Measurements from ENCODE around the gene SLC35E1. TPM values are rescaled to one million over a fixed set of nuclear protein-coding genes. Genes with fewer than 3 reads are reported as not detected.

The SLC35E1 gene
- total RNA-seq, 2 donors from 2014 or later = 68.1 to 75.9 TPM

GRCh38 chr19:16607819-16608218 is 35.6 kb upstream of the SLC35E1 start:
- ATAC-seq (peak; percentile 20), DNase-seq (no peak)
- Mint-ChIP-seq H3K27me3 (no peaks in the 10 kb centered on the region), H3K4me3 (no peak overlapping the region), H3K36me3 (ENCODE audit: low read depth) (no peaks in the 10 kb centered on the region), H3K27ac (no peak overlapping the region), H3K4me1 (peaks cover 31% of the 10 kb centered on the region)
- H3K9me3 ChIP-seq (ENCODE audit: control insufficient read depth, low read length, poor library complexity, severe bottlenecking) = no peaks in the 10 kb centered on the region

DNA sequence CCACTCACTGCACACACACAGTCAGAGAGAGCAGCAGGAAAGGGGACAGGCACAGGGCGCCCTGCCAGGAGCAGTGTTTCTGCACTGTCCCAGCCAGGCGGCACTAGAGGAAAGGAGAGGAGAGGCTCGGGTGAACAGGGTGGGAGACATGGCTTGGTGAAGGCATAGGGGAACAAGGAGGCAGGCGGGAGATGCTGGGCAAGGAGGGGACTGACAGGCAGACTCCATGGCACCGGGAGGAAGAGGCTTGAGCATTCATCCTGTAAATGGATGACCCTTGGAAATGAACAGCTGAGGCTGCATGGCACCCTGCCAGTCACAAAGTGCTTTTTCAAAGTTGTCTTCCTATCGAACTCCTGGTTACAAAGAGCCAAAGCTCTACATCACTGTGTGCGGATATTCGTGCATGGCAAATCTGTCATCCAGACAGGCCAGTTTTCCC is 33.4 kb upstream of the SLC35E1 start:
- H3K27me3 Mint-ChIP-seq = no peaks in the 10 kb centered on the region
- H3K27ac Mint-ChIP-seq = peak overlapping the region; percentile 6
- H3K36me3 Mint-ChIP-seq (ENCODE audit: low read depth) = no peaks in the 10 kb centered on the region
- peaks cover 30% of the 10 kb centered on the region for H3K4me1 Mint-ChIP-seq
- DNase-seq (no peak), ATAC-seq (no peak)
- no peaks in the 10 kb centered on the region for H3K9me3 ChIP-seq (ENCODE audit: control insufficient read depth, low read length, poor library complexity, severe bottlenecking)
- no peak overlapping the region for H3K4me3 Mint-ChIP-seq

GRCh38 chr19:16605115-16605514 is 32.9 kb upstream of the SLC35E1 start:
- no peaks in the 10 kb centered on the region for H3K9me3 ChIP-seq (ENCODE audit: control insufficient read depth, low read length, poor library complexity, severe bottlenecking)
- Mint-ChIP-seq H3K4me1 (peaks cover 29% of the 10 kb centered on the region), H3K4me3 (no peak overlapping the region), H3K27ac (peak overlapping the region; percentile 6), H3K27me3 (no peaks in the 10 kb centered on the region), H3K36me3 (ENCODE audit: low read depth) (no peaks in the 10 kb centered on the region)
- ATAC-seq = no peak
- DNase-seq = no peak

GRCh38 chr19:16604615-16605014 is 32.4 kb upstream of the SLC35E1 start:
- Mint-ChIP-seq H3K4me1 (peaks cover 26% of the 10 kb centered on the region), H3K27me3 (no peaks in the 10 kb centered on the region), H3K36me3 (ENCODE audit: low read depth) (no peaks in the 10 kb centered on the region), H3K4me3 (no peak overlapping the region), H3K27ac (no peak overlapping the region)
- ATAC-seq (no peak), DNase-seq (no peak)
- H3K9me3 ChIP-seq (ENCODE audit: control insufficient read depth, low read length, poor library complexity, severe bottlenecking) = no peaks in the 10 kb centered on the region

- Mint-ChIP-seq H3K27ac (peak overlapping the region; percentile 27), H3K4me1 (peaks cover 20% of the 10 kb centered on the region)
These were observed 30.9 kb upstream of the SLC35E1 start for GRCh38 chr19:16603090-16603489.

DNA sequence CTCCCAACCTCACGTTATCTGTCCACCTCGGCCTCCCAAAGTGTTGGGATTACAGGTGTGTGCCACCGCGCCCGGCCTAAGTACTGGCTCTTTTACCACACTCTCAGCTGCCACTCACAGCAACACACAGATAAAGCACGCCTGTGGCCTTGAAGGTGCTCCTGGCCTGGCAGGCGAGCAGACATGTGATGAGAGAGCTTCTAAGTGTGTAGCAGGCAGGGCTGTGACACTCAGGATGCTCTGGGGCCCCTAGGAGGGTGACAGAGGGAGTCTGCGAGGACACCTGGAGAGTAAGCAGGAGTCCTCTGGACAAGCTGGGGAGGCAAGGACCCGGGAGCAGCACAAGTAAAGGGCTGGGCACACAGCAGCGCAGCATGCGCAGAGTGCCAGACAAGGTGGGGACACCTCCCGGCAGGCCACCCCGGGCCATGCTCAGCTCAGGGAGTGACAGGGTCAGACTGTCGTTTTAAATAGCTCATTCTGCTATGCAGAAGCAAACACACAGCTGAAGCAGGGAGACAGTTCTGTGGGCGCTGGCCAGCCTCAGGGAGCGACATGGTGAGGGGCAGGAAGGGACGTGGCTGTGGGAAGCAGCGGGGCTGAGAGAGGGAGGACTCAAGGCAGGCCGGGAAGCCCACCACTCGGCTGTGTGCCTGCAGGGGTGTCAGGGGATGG is 29.3 kb upstream of the SLC35E1 start:
- ATAC-seq (no peak), DNase-seq (no peak)
- Mint-ChIP-seq H3K27me3 (no peaks in the 10 kb centered on the region), H3K36me3 (ENCODE audit: low read depth) (no peaks in the 10 kb centered on the region), H3K4me1 (peaks cover 23% of the 10 kb centered on the region), H3K4me3 (no peak overlapping the region), H3K27ac (no peak overlapping the region)
- H3K9me3 ChIP-seq (ENCODE audit: control insufficient read depth, low read length, poor library complexity, severe bottlenecking) = no peaks in the 10 kb centered on the region

More at GRCh38 chr19:16603090-16603489, 30.9 kb upstream of the SLC35E1 start:
- H3K4me3 Mint-ChIP-seq = no peak overlapping the region
- no peaks in the 10 kb centered on the region for H3K9me3 ChIP-seq (ENCODE audit: control insufficient read depth, low read length, poor library complexity, severe bottlenecking)
- no peaks in the 10 kb centered on the region for H3K27me3 Mint-ChIP-seq
- H3K36me3 Mint-ChIP-seq (ENCODE audit: low read depth) = no peaks in the 10 kb centered on the region
- DNase-seq (no peak), ATAC-seq (no peak)

DNA sequence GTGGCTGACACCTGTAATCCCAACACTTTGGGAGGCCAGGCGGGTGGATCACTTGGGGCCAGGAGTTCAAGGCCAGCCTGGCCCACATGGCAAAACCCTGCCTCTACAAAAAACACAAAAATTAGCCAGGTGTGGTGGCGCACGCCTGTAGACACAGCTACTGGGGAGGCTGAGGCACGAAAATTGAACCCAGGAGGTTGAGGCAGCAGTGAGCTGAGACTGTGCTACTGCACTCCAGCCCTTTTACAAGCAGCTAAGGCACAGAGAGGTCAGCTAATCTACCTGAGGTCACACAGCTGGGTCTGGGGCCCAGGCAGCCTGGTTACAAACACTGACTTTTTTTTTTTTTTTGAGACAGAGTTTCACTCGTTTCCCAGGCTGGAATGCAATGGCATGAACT is 28.6 kb upstream of the SLC35E1 start:
- H3K27ac Mint-ChIP-seq = peak overlapping the region; percentile 61

DNA sequence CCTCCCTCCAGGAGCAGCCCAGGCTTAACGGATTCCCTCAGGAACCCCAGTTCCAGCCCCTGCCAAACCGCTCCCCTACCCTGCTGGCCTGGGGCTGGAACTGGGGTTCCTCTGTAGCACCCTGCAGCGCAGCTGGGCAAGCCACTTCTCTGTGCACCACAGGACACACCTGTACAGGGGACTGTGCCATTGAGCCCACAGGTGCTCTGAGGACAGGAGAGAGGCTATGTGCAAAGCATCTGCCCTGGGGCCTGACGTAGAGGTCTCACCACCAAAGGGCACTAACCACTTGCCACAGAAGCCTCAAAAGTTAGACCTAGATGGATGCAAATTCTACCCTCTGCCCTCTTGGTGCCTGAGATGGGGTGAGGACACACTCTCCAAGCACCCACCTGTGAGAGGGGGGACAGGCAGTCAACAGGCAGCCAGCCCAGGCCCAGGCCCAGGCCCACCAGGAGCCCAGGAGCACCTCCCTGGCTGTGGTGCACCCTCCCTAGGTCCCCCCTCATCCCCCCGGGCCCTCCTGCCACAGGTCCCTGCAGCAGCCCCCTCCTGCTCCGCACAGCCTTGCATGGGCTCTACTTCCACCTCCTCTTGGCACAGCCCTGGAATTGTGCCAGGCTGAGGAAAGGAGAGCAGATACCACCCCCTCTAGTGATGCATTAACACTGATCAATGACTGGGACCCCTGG is 27.6 kb upstream of the SLC35E1 start:
- no peaks in the 10 kb centered on the region for H3K27me3 Mint-ChIP-seq
- ATAC-seq (no peak), DNase-seq (no peak)
- no peaks in the 10 kb centered on the region for H3K9me3 ChIP-seq (ENCODE audit: control insufficient read depth, low read length, poor library complexity, severe bottlenecking)
- H3K4me1 Mint-ChIP-seq = peaks cover 31% of the 10 kb centered on the region
- H3K4me3 Mint-ChIP-seq = no peak overlapping the region
- H3K36me3 Mint-ChIP-seq (ENCODE audit: low read depth) = no peaks in the 10 kb centered on the region
- peak overlapping the region; percentile 61 for H3K27ac Mint-ChIP-seq

More for the DNA sequence above, 28.6 kb upstream of the SLC35E1 start:
- ATAC-seq (no peak), DNase-seq (no peak)
- Mint-ChIP-seq H3K4me1 (peaks cover 26% of the 10 kb centered on the region), H3K36me3 (ENCODE audit: low read depth) (no peaks in the 10 kb centered on the region), H3K4me3 (no peak overlapping the region), H3K27me3 (no peaks in the 10 kb centered on the region)
- H3K9me3 ChIP-seq (ENCODE audit: control insufficient read depth, low read length, poor library complexity, severe bottlenecking) = no peaks in the 10 kb centered on the region

DNA sequence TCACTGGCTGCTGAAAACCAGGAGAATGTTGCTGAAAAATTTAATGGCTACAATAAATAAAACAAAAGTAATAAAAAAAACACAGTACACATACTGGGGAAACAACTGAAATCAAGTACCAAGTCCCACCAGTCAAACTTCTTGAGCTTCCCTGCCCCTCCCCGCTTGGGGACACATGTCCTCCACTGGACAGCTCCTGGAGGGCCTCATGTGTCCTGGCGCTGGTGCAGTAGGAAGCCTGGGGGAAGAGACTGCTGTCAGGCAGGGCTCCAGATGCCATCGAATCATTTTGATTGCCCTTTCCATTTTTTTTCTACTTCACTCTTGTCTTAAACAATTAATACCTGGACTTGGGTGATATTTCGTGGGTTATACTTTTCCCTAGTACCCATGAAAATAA is 26.6 kb upstream of the SLC35E1 start:
- DNase-seq (no peak), ATAC-seq (no peak)
- Mint-ChIP-seq H3K4me1 (peaks cover 35% of the 10 kb centered on the region), H3K27me3 (no peaks in the 10 kb centered on the region), H3K36me3 (ENCODE audit: low read depth) (no peaks in the 10 kb centered on the region), H3K27ac (no peak overlapping the region), H3K4me3 (no peak overlapping the region)
- no peaks in the 10 kb centered on the region for H3K9me3 ChIP-seq (ENCODE audit: control insufficient read depth, low read length, poor library complexity, severe bottlenecking)

- Mint-ChIP-seq H3K4me1 (peaks cover 36% of the 10 kb centered on the region), H3K27me3 (no peaks in the 10 kb centered on the region), H3K4me3 (no peak overlapping the region), H3K36me3 (ENCODE audit: low read depth) (no peaks in the 10 kb centered on the region), H3K27ac (peak overlapping the region; percentile 91)
- no peak for DNase-seq
- no peaks in the 10 kb centered on the region for H3K9me3 ChIP-seq (ENCODE audit: control insufficient read depth, low read length, poor library complexity, severe bottlenecking)
- ATAC-seq = no peak
These were observed 24.2 kb upstream of the SLC35E1 start for GRCh38 chr19:16596399-16596798.

DNA sequence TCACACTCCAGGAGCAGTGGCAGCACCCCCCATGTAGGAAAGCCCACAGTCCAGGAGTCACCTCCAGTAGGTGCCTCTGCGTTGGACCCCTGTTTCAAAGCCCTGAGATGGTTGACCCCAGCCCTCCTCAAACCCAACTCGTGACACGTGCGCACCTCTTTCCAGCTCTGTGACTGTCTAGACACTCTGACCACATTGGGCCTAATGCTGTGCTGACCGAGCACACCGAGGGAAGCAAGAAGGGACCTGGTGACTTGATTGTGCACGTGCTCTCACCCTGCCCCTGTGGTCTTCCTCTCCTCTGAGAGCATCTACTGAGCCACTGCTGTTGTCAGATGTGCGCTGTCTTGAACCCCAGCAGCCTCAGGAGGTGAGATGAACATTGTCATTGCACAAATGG is 22.9 kb upstream of the SLC35E1 start:
- no peaks in the 10 kb centered on the region for H3K27me3 Mint-ChIP-seq
- peak overlapping the region; percentile 91 for H3K27ac Mint-ChIP-seq
- no peaks in the 10 kb centered on the region for H3K9me3 ChIP-seq (ENCODE audit: control insufficient read depth, low read length, poor library complexity, severe bottlenecking)
- no peak for ATAC-seq
- H3K4me1 Mint-ChIP-seq = peaks cover 41% of the 10 kb centered on the region
- H3K36me3 Mint-ChIP-seq (ENCODE audit: low read depth) = no peaks in the 10 kb centered on the region
- peak overlapping the region; percentile 84 for H3K4me3 Mint-ChIP-seq
- DNase-seq = no peak

GRCh38 chr19:16594681-16595091 is 22.5 kb upstream of the SLC35E1 start:
- Mint-ChIP-seq H3K36me3 (ENCODE audit: low read depth) (no peaks in the 10 kb centered on the region), H3K27me3 (no peaks in the 10 kb centered on the region), H3K4me3 (peak overlapping the region; percentile 84), H3K27ac (peak overlapping the region; percentile 91), H3K4me1 (peaks cover 44% of the 10 kb centered on the region)
- DNase-seq = peak in 1 of 3 donors; percentile 23
- ATAC-seq = peak; percentile 86
- no peaks in the 10 kb centered on the region for H3K9me3 ChIP-seq (ENCODE audit: control insufficient read depth, low read length, poor library complexity, severe bottlenecking)

DNA sequence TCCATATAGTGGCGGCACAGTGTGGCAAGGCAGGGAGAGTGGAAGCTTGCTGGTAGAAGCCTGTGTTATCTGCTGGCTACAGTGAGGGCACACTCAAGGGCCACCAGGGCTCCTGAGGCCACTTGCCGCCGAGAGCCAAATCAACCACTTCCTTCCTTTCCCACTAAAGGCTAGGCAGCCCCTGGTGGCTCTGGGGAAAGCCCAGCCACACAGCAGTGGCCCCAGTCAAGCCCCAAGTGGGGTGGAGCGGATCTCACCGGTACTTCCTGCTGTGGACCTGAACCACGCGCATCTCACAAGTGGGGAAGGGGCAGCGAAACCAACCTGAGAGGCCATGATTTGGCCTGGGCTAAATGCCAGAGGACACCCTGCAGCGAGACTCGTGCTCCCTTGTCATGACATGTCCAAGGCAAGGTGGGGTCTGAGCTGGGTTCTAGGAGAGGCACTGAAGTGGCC is 21.9 kb upstream of the SLC35E1 start:
- DNase-seq = peak; percentile 37 to 41 (median 40)
- Mint-ChIP-seq H3K27ac (peak overlapping the region; percentile 91), H3K4me1 (peaks cover 47% of the 10 kb centered on the region), H3K4me3 (peak overlapping the region; percentile 84), H3K36me3 (ENCODE audit: low read depth) (no peaks in the 10 kb centered on the region), H3K27me3 (no peaks in the 10 kb centered on the region)
- H3K9me3 ChIP-seq (ENCODE audit: control insufficient read depth, low read length, poor library complexity, severe bottlenecking) = no peaks in the 10 kb centered on the region
- peak; percentile 78 for ATAC-seq
